Stomach smooth muscle (tissue), 2 donors: Measurements from ENCODE around the gene ERCC6L.

ENCODE experiments used
- H3K27ac ChIP-seq: one replicate; pipeline ENCODE4 v1.7.0; 2013; ENCODE audit warnings: mild to moderate bottlenecking, low read length, inconsistent platforms
- H3K27me3 ChIP-seq, 2 donors: one replicate each; pipeline ENCODE4 v1.7.0; 2013; ENCODE audit warnings: low read length in 2 of 2; ENCODE audit not compliant: insufficient read depth in 2 of 2, control insufficient read depth in 1 of 2
- H3K36me3 ChIP-seq, 2 donors: one replicate each; pipeline ENCODE4 v1.7.0; 2013; ENCODE audit warnings: low read length in 2 of 2; ENCODE audit not compliant: control insufficient read depth in 2 of 2, insufficient read depth in 2 of 2
- H3K4me1 ChIP-seq: one replicate; pipeline ENCODE4 v1.7.0; 2013; ENCODE audit warnings: low read length; ENCODE audit not compliant: control insufficient read depth, insufficient read depth
- H3K4me3 ChIP-seq, 2 donors: one replicate each; pipeline ENCODE4 v1.7.0; 2013; ENCODE audit warnings: low read length in 2 of 2
- H3K9ac ChIP-seq, 2 donors: one replicate each; pipeline ENCODE4 v1.7.0; 2013; ENCODE audit warnings: low read length in 2 of 2, mild to moderate bottlenecking in 1 of 2
- H3K9me3 ChIP-seq, 2 donors: one replicate each; pipeline ENCODE4 v1.7.0; 2013; ENCODE audit warnings: low read length in 2 of 2; ENCODE audit not compliant: control insufficient read depth in 2 of 2
- donor health status: healthy.
- donor health status: Pancreatic carcinoma.

The ERCC6L gene

DNA sequence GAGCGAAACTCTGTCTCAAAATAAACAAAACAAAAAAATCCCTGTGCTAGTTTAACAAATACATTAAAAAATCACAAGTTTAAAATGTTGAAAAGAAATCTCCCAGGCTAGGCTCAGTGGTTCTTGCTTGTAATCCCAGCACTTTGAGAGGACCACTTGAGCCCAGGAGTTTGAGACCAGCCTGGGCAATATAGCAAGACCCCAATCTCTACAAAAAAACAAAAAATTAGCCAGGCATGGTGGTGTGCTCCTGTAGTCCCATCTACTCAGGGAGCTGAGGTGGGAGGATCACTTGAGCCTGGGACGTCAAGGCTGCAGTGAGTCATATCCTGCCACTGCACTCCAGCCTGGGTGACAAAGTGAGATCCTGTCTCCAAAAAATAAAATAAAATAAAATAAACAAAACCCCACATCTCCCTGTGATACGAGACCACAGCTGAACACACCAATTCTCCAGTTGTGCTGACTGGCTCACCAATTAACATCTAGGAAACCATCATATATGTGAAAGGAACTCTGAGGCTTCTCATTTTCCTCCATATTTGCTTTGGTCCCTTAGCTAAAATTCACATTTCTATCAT lies 30.9 kb upstream of the ERCC6L start:
- H3K27ac ChIP-seq: peak overlapping the region; percentile 41
- H3K27me3 ChIP-seq: no peaks in the 10 kb centered on the region
- no peak overlapping the region for H3K9ac ChIP-seq
- H3K4me3 ChIP-seq: no peak overlapping the region
- H3K36me3 ChIP-seq: peaks cover 19 to 48% of the 10 kb centered on the region in 2 donors
- no peaks in the 10 kb centered on the region for H3K9me3 ChIP-seq
- peaks cover 4% of the 10 kb centered on the region for H3K4me1 ChIP-seq

DNA sequence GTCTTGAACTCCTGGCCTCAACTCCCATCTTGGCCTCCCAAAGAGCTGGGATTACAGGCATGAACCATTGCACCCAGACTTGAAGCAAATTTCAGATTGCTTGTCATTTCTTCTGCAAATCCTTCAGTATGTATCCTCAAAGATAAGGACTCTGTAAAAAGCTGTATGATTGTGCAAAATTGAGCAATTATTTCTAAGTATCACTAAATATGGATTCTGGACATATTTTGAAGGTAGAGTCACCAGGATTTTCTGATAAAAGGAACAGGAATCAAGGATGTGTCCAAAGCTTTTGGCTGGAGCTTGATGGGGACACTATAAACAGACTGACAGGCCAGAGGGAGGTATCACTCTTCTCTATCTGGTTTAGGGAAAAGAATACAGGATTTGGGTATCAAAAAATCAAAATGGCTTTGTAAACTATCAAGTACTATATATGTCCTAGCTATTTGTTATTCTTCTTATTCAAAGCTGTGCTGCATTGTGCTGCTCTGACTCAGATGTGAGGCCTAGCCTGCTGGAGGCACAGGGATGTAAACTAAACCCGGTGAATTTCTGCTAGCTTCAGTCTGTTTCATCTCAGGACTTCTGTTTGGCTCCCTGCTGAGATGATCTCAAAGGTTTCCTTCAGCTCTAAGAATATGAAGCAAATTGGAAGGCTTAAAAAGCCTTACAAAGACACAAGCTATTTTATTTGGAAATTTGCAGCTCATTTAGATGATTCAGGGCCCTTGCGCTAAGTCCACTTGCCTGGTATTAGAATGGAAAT lies 30.0 kb upstream of the ERCC6L start:
- Histone ChIP-seq H3K4me1 (peaks cover 3% of the 10 kb centered on the region), H3K9ac (no peak overlapping the region), H3K4me3 (no peak overlapping the region), H3K9me3 (no peaks in the 10 kb centered on the region), H3K27ac (peak overlapping the region; percentile 41), H3K36me3 (peaks cover 14 to 39% of the 10 kb centered on the region in 2 donors), H3K27me3 (no peaks in the 10 kb centered on the region)

DNA sequence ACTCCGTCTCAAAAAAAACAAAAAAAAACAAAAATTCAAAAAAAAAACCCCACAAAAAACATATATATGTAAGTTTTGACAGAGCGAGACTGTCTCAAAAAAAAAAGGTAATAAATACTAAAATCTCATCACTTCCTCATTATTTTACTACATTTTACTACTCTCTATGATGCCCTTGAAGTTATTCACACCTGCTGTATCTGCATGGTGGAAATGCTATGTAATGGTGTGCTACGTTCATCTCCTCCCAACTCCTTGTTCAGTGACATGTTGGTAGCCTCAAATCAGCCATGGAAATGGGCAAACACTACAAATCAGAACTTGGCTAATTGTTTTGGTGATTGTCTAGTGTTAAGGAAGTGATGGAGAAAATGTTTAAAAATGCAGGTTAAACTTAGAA lies 26.4 kb upstream of the ERCC6L start:
- no peak overlapping the region for H3K9ac ChIP-seq
- H3K36me3 ChIP-seq: peaks cover 0 to 12% of the 10 kb centered on the region in 2 donors
- H3K4me3 ChIP-seq: no peak overlapping the region
- H3K9me3 ChIP-seq: no peaks in the 10 kb centered on the region
- H3K4me1 ChIP-seq: peaks cover 2% of the 10 kb centered on the region
- H3K27ac ChIP-seq: no peak overlapping the region
- no peaks in the 10 kb centered on the region for H3K27me3 ChIP-seq

DNA sequence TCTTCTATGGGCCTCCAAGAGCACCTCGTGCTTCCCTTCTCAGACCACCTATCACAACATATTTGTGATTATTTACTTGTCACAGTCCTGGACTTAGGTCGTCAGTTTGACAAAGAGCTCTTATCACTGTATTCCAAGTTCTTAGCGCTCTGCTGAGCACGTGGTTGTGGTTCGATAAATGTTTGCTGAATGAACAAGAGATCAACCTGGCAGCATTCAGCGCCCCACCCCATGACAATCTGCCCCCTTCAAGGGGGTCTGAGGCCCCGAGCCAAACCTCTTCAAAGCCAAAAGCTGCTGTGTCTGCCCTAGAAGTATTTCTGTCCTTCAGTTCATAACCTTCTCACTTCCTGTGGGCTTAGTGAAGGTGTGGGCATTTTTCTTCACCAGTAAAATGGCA lies 23.2 kb upstream of the ERCC6L start:
- no peaks in the 10 kb centered on the region for H3K36me3 ChIP-seq
- H3K9ac ChIP-seq: no peak overlapping the region
- H3K4me1 ChIP-seq: no peaks in the 10 kb centered on the region
- no peaks in the 10 kb centered on the region for H3K9me3 ChIP-seq
- H3K27ac ChIP-seq: no peak overlapping the region
- no peaks in the 10 kb centered on the region for H3K27me3 ChIP-seq
- H3K4me3 ChIP-seq: no peak overlapping the region

DNA sequence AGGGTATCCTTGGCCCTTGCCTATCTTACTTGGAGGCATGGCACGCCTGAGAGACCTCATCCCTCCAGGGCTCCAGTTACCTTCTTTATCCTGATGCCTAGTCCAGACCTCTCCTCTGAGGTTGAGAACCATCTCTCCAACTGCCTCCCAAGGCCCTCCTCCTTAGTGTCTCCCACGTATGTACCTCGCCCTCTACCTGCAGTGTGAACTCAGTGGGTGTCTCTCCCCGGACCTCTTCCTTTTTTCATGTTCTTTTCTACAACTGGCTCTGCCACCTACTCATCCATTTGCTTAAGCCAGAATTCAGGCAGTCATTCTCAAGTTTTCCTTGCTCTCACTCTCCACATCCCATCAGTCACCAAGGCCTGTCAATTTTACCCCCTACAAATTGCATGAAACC lies 21.6 kb upstream of the ERCC6L start:
- H3K9ac ChIP-seq: no peak overlapping the region
- H3K27me3 ChIP-seq: peaks cover 0 to 3% of the 10 kb centered on the region in 2 donors
- no peak overlapping the region for H3K4me3 ChIP-seq
- no peak overlapping the region for H3K27ac ChIP-seq
- peaks cover under 1% of the 10 kb centered on the region for H3K4me1 ChIP-seq
- H3K9me3 ChIP-seq: no peaks in the 10 kb centered on the region
- no peaks in the 10 kb centered on the region for H3K36me3 ChIP-seq

DNA sequence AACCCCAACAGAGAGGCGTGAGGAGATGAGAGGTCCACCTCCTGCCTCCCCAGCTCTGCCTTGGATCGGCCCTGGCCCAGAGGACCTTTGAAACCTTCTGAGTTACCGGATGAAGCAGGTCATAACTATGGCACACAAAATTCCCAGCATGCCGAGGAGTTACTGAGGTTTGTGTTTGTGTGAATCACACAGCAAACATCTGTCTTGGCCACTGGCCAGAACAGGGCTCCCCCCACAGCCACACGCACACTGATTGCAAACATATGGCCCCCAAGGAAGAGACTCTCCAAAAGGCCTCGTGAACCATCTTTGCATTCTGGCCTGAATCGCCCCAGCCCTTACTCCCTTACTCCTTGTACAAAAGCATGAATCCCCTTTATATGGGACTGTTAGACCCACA lies 19.3 kb upstream of the ERCC6L start:
- no peak overlapping the region for H3K4me3 ChIP-seq
- H3K9me3 ChIP-seq: no peaks in the 10 kb centered on the region
- no peaks in the 10 kb centered on the region for H3K36me3 ChIP-seq
- no peak overlapping the region for H3K9ac ChIP-seq
- peaks cover 3% of the 10 kb centered on the region for H3K4me1 ChIP-seq
- H3K27ac ChIP-seq: no peak overlapping the region
- H3K27me3 ChIP-seq: peaks cover 0 to 6% of the 10 kb centered on the region in 2 donors

DNA sequence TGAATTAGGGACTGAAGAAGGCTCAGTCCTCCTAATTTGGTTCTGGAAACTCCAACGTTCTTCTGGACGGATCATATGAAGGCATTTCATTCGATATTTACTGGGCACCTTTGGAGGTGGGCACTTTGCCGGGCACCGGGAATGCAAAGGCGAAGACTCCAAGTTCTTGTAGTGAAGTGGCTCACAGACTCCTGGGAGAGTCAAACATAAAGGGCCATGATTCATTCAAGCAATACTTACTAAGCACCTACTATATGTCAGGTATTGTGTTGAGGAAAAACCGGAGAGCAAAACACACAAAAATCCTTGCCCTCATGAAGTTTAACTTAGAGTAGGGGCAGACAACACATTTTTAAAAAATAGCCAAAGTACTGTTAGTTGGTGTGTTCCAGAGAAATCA lies 17.0 kb upstream of the ERCC6L start:
- Histone ChIP-seq H3K9me3 (no peaks in the 10 kb centered on the region), H3K4me1 (peaks cover 3% of the 10 kb centered on the region), H3K36me3 (no peaks in the 10 kb centered on the region), H3K27me3 (peaks cover 0 to 8% of the 10 kb centered on the region in 2 donors), H3K27ac (no peak overlapping the region), H3K4me3 (no peak overlapping the region), H3K9ac (no peak overlapping the region)

DNA sequence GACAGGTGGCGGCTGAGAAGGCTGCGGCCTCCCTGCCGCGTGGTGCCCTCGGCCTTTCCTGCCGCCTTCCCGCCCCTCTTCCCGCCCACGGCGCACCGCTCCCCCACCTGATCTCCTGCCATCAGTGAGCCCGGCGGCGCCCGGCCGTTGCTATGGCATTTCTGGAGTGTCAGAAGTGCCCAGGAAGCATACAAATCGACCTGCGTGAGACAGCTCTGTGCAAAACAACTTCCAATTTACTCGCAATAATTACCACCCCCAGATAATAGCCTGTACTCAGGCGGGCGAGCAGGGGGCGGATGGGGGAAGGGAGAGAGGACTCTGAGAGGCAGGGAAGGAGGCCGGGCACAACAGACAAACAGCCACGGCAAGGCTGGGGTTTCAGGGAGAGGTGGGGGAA lies 16.6 kb upstream of the ERCC6L start:
- H3K4me3 ChIP-seq: no peak overlapping the region
- H3K4me1 ChIP-seq: peaks cover 3% of the 10 kb centered on the region
- no peaks in the 10 kb centered on the region for H3K36me3 ChIP-seq
- no peak overlapping the region for H3K27ac ChIP-seq
- no peak overlapping the region for H3K9ac ChIP-seq
- no peaks in the 10 kb centered on the region for H3K9me3 ChIP-seq
- peaks cover 0 to 8% of the 10 kb centered on the region in 2 donors for H3K27me3 ChIP-seq

DNA sequence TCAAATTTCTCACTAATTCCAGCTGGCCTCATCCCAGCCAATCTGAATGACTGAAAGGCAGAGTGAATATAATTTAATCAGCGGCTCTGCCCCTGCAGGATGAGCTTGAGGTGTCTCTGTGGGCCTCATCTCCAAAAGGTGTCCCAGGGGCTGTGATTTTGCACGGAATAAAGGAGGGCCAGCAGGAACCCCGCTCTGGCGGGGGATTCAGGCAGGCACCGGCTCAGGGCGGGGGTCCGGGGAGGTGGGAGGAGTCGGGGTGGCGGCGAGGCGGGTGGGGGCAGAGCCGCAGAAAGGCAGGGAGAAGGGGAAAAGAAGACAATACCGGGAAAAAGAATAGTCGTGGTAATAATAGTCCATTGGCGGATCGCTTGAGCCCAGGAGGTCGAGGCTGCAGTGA lies 16.0 kb upstream of the ERCC6L start:
- H3K9ac ChIP-seq: no peak overlapping the region
- H3K36me3 ChIP-seq: no peaks in the 10 kb centered on the region
- H3K4me3 ChIP-seq: no peak overlapping the region
- H3K9me3 ChIP-seq: no peaks in the 10 kb centered on the region
- peaks cover 3% of the 10 kb centered on the region for H3K4me1 ChIP-seq
- no peak overlapping the region for H3K27ac ChIP-seq
- H3K27me3 ChIP-seq: peaks cover 0 to 8% of the 10 kb centered on the region in 2 donors

DNA sequence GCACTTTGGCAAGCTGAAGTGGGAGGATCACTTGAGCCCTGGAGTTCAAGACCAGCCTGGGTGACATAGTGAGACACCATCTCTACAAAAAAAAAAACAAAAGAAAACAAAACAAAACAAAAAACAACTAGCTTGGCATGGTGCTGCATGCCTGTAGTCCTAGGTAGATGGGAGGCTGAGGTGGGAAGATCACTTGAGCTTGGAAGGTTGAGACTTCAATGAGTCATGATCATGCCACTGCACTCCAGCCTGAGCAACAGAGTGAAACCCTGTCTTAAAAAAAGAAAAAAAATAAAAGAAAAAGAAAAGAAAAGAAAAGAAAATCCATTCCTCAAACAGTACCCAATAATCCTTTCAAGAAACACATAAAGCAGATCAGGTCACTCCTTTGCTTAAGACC lies 14.9 kb upstream of the ERCC6L start:
- Histone ChIP-seq H3K4me3 (no peak overlapping the region), H3K27ac (no peak overlapping the region), H3K36me3 (no peaks in the 10 kb centered on the region), H3K9me3 (no peaks in the 10 kb centered on the region), H3K9ac (no peak overlapping the region), H3K4me1 (peaks cover 3% of the 10 kb centered on the region), H3K27me3 (peaks cover 0 to 8% of the 10 kb centered on the region in 2 donors)
